Neuronal stem cell (in vitro differentiated cells): ENCODE measurements around the gene BTRC.

Experiments used
- DNase-seq: peaks from one replicate; pipeline ENCODE4 v3.0.0-alpha.2; 2013; ENCODE audit warnings: low spot score
- H2AFZ ChIP-seq: one replicate; pipeline ENCODE4 v1.6.1; 2013; ENCODE audit warnings: mild to moderate bottlenecking, low read length, inconsistent platforms
- H2AK5ac ChIP-seq: 2 replicates; pipeline ENCODE4 v1.6.1; 2013; ENCODE audit warnings: low read depth, mild to moderate bottlenecking, inconsistent platforms, low read length, moderate library complexity, mixed read lengths
- H2BK120ac ChIP-seq: 2 replicates; pipeline ENCODE4 v1.6.1; 2013; ENCODE audit warnings: low read depth, mild to moderate bottlenecking, inconsistent platforms, low read length, moderate library complexity, mixed read lengths
- H2BK12ac ChIP-seq: one replicate; pipeline ENCODE4 v1.6.1; 2013; ENCODE audit warnings: low read length, inconsistent platforms
- H2BK15ac ChIP-seq: 2 replicates; pipeline ENCODE4 v1.6.1; 2013; ENCODE audit warnings: mild to moderate bottlenecking, low read length, inconsistent platforms, mixed read lengths
- H2BK5ac ChIP-seq: one replicate; pipeline ENCODE4 v1.6.1; 2013; ENCODE audit warnings: inconsistent platforms, mild to moderate bottlenecking, low read length, moderate library complexity
- H3K14ac ChIP-seq: one replicate; pipeline ENCODE4 v1.6.1; 2013; ENCODE audit warnings: low read length, inconsistent platforms
- H3K18ac ChIP-seq: 2 replicates; pipeline ENCODE4 v1.6.1; 2013; ENCODE audit warnings: low read length, inconsistent platforms
- H3K23ac ChIP-seq: 2 replicates; pipeline ENCODE4 v1.6.1; 2013; ENCODE audit warnings: low read depth, mild to moderate bottlenecking, mixed read lengths, low read length, inconsistent platforms; ENCODE audit not compliant: poor library complexity
- H3K27ac ChIP-seq: replicated peaks from 3 replicates; pipeline ENCODE4 v1.5.1; 2013; ENCODE audit warnings: low read length, inconsistent platforms
- H3K27me3 ChIP-seq, 3 experiments: 2 replicates each; pipeline ENCODE4 v1.6.1; 2013; ENCODE audit warnings: low read length in 3 of 3, mild to moderate bottlenecking in 2 of 3, inconsistent platforms in 1 of 3, low read depth in 1 of 3, mixed read lengths in 1 of 3, moderate library complexity in 1 of 3; ENCODE audit not compliant: control insufficient read depth in 3 of 3, insufficient read depth in 3 of 3
- H3K36me3 ChIP-seq, 2 donors: replicated peaks in 1 of 2; 2 replicates each; pipeline ENCODE4 v1.6.1; 2013; ENCODE audit warnings: low read length in 2 of 2; ENCODE audit not compliant: control insufficient read depth in 2 of 2, insufficient read depth in 2 of 2
- H3K4ac ChIP-seq: 2 replicates; pipeline ENCODE4 v1.6.1; 2013; ENCODE audit warnings: inconsistent platforms, mild to moderate bottlenecking, low read length, moderate library complexity
- H3K4me1 ChIP-seq, 2 donors: 1 replicate in 1 of 2; 2 replicates in 1 of 2; pipeline ENCODE4 v1.6.1; 2013; ENCODE audit warnings: low read length in 2 of 2, low read depth in 1 of 2; ENCODE audit not compliant: control insufficient read depth in 2 of 2, insufficient read depth in 1 of 2
- H3K4me2 ChIP-seq: one replicate; pipeline ENCODE4 v1.6.1; 2013; ENCODE audit warnings: mild to moderate bottlenecking, low read length, inconsistent platforms; ENCODE audit not compliant: insufficient read depth, poor library complexity, severe bottlenecking
- H3K4me3 ChIP-seq, 2 donors: 2 replicates each; pipeline ENCODE4 v1.5.1; 2013; ENCODE audit warnings: low read length in 2 of 2, mild to moderate bottlenecking in 2 of 2, inconsistent platforms in 1 of 2, moderate library complexity in 1 of 2
- H3K79me1 ChIP-seq: one replicate; pipeline ENCODE4 v1.6.1; 2013; ENCODE audit warnings: low read depth, mild to moderate bottlenecking, inconsistent platforms, low read length, moderate library complexity
- H3K9ac ChIP-seq: one replicate; pipeline ENCODE4 v1.6.1; 2013; ENCODE audit warnings: mild to moderate bottlenecking, low read depth, low read length, inconsistent platforms; ENCODE audit not compliant: poor library complexity
- H3K9me3 ChIP-seq, 2 donors: replicated peaks in 1 of 2; 2 replicates each; pipeline versions ENCODE3 to v1.6.1; 2013; ENCODE audit warnings: low read length in 2 of 2, mild to moderate bottlenecking in 2 of 2, inconsistent platforms in 1 of 2, low read depth in 1 of 2, mixed read lengths in 1 of 2, moderate library complexity in 1 of 2; ENCODE audit not compliant: control insufficient read depth in 2 of 2, insufficient read depth in 1 of 2
- H4K8ac ChIP-seq: one replicate; pipeline ENCODE4 v1.6.1; 2013; ENCODE audit warnings: low read depth, mild to moderate bottlenecking, inconsistent platforms, low read length, moderate library complexity
- H4K91ac ChIP-seq: one replicate; pipeline ENCODE4 v1.6.1; 2013; ENCODE audit warnings: low read length, low read depth, mild to moderate bottlenecking, inconsistent platforms; ENCODE audit not compliant: poor library complexity
- WGBS, 2 donors: extraction: QIAGEN DNeasy Blood & Tissue Kit; methylation state at CpG; one replicate each; pipeline ENCODE4 v1.1.7; 2013; ENCODE audit warnings: missing lambda C conversion rate in 2 of 2, mixed read lengths in 1 of 2; ENCODE audit not compliant: insufficient read length in 2 of 2, insufficient replicate concordance in 1 of 2; ENCODE audit errors: extremely low coverage in 2 of 2; 5-methylcytosine and 5-hydroxymethylcytosine counted together

Gene BTRC

GRCh38 chr10:101375076-101375475 lies 21.1 kb downstream of the BTRC start:
- Histone ChIP-seq H2BK120ac (no peak overlapping the region), H2BK12ac (no peak overlapping the region), H3K9me3 (no peaks in the 10 kb centered on the region), H3K4me1 (peaks cover 2 to 7% of the 10 kb centered on the region in 2 donors), H3K4me3 (no peak overlapping the region), H3K4me2 (no peak overlapping the region), H4K91ac (no peak overlapping the region), H2AFZ (no peak overlapping the region), H3K36me3 (peaks cover 0 to 3% of the 10 kb centered on the region in 2 donors), H2AK5ac (no peak overlapping the region), H3K27ac (no peak overlapping the region), H3K9ac (no peak overlapping the region), H4K8ac (no peak overlapping the region), H2BK5ac (no peak overlapping the region), H3K18ac (no peak overlapping the region), H2BK15ac (no peak overlapping the region), H3K14ac (no peak overlapping the region), H3K4ac (no peak overlapping the region), H3K23ac (no peak overlapping the region), H3K27me3 (no peaks in the 10 kb centered on the region), H3K79me1 (no peaks in the 10 kb centered on the region)
- no peak for DNase-seq
- WGBS, 2 donors = no CpG with 5 or more reads among the region's 7 CpGs

- Histone ChIP-seq H3K36me3 (peaks cover 0 to 3% of the 10 kb centered on the region in 2 donors), H2BK15ac (no peak overlapping the region), H3K27ac (no peak overlapping the region), H3K23ac (no peak overlapping the region), H2AFZ (no peak overlapping the region), H2AK5ac (no peak overlapping the region), H3K27me3 (no peaks in the 10 kb centered on the region), H3K9ac (no peak overlapping the region), H3K4me2 (no peak overlapping the region), H2BK12ac (no peak overlapping the region), H2BK120ac (no peak overlapping the region), H3K14ac (no peak overlapping the region), H3K79me1 (no peaks in the 10 kb centered on the region), H4K91ac (no peak overlapping the region), H4K8ac (no peak overlapping the region), H3K4me1 (no peaks in the 10 kb centered on the region), H3K9me3 (no peaks in the 10 kb centered on the region), H3K4me3 (no peak overlapping the region), H3K18ac (no peak overlapping the region), H2BK5ac (no peak overlapping the region), H3K4ac (no peak overlapping the region)
- no peak for DNase-seq
- no CpG with 5 or more reads among the region's 5 CpGs for WGBS, 2 donors
Observed at GRCh38 chr10:101379663-101380352, 25.8 kb downstream of the BTRC start.

GRCh38 chr10:101380353-101381017 lies 26.5 kb downstream of the BTRC start:
- no peak overlapping the region for H3K14ac ChIP-seq
- DNase-seq = no peak
- no CpG with 5 or more reads among the region's 5 CpGs for WGBS, 2 donors
- no peak overlapping the region for H4K8ac ChIP-seq
- no peak overlapping the region for H3K4me3 ChIP-seq
- no peak overlapping the region for H2AK5ac ChIP-seq
- no peaks in the 10 kb centered on the region for H3K27me3 ChIP-seq
- H3K18ac ChIP-seq = no peak overlapping the region
- H2BK120ac ChIP-seq = no peak overlapping the region
- no peak overlapping the region for H2AFZ ChIP-seq
- no peaks in the 10 kb centered on the region for H3K4me1 ChIP-seq
- no peak overlapping the region for H4K91ac ChIP-seq
- no peak overlapping the region for H3K4ac ChIP-seq
- no peak overlapping the region for H2BK15ac ChIP-seq
- H3K79me1 ChIP-seq = no peaks in the 10 kb centered on the region
- H3K4me2 ChIP-seq = no peak overlapping the region
- H3K9ac ChIP-seq = no peak overlapping the region
- H3K9me3 ChIP-seq = no peaks in the 10 kb centered on the region
- H3K36me3 ChIP-seq = peaks cover 0 to 3% of the 10 kb centered on the region in 2 donors
- H3K23ac ChIP-seq = no peak overlapping the region
- no peak overlapping the region for H2BK12ac ChIP-seq
- H2BK5ac ChIP-seq = no peak overlapping the region
- no peak overlapping the region for H3K27ac ChIP-seq

- Histone ChIP-seq H3K14ac (no peak overlapping the region), H3K9ac (no peak overlapping the region), H2BK12ac (no peak overlapping the region), H2AFZ (no peak overlapping the region), H3K4ac (no peak overlapping the region), H3K4me1 (no peaks in the 10 kb centered on the region), H3K36me3 (no peaks in the 10 kb centered on the region), H3K9me3 (no peaks in the 10 kb centered on the region), H3K4me3 (no peak overlapping the region), H4K91ac (no peak overlapping the region), H3K18ac (no peak overlapping the region), H3K4me2 (no peak overlapping the region), H3K27ac (no peak overlapping the region), H3K27me3 (no peaks in the 10 kb centered on the region), H2BK15ac (no peak overlapping the region), H3K23ac (no peak overlapping the region), H2BK5ac (no peak overlapping the region), H4K8ac (no peak overlapping the region), H3K79me1 (no peaks in the 10 kb centered on the region), H2BK120ac (no peak overlapping the region), H2AK5ac (no peak overlapping the region)
- no peak for DNase-seq
- WGBS, 2 donors = no CpG with 5 or more reads among the region's 1 CpG
Observed at GRCh38 chr10:101385866-101386658, 32.1 kb downstream of the BTRC start.
